ENCODE measurements around the gene ACY1. TPM values are rescaled to one million over a fixed set of nuclear protein-coding genes. Genes with fewer than 3 reads are reported as not detected.
"Not testable (repeated sequence)": the region's sequence is repeated elsewhere in the genome, so short reads cannot be mapped to it uniquely, and the experiment has no call there.

The ACY1 gene
- total and polyA plus RNA-seq, 4 donors = 3.8 to 29.8 (median 24.4) TPM

GRCh38 chr3:52030714-52031310, 47.5 kb downstream of the ACY1 start:
- no peak overlapping the region for H3K27ac ChIP-seq (ENCODE audit: low read depth, low read length)
- H3K36me3 ChIP-seq (ENCODE audit: control insufficient read depth, insufficient read depth, low read length) = peaks cover 5% of the 10 kb centered on the region
- DNase-seq (ENCODE audit: low read depth in 4 of 6, low spot score in 6 of 6) = peak in 1 of 6 donors; percentile 48
- no peak overlapping the region for H3K4me3 ChIP-seq (ENCODE audit: low read depth, low read length)
- H3K27me3 ChIP-seq (ENCODE audit: control insufficient read depth, insufficient read depth, low read length) = no peaks in the 10 kb centered on the region
- 82% methylated on average over 7 of the region's 11 CpGs for WGBS (ENCODE audit: insufficient coverage)
- no peaks in the 10 kb centered on the region for H3K9me3 ChIP-seq (ENCODE audit: control insufficient read depth, insufficient read depth, low read length)
- peaks cover 57% of the 10 kb centered on the region for H3K4me1 ChIP-seq (ENCODE audit: control insufficient read depth, insufficient read depth, low read length)

GRCh38 chr3:52031896-52032295, 48.6 kb downstream of the ACY1 start:
- H3K36me3 ChIP-seq (ENCODE audit: control insufficient read depth, insufficient read depth, low read length) = peaks cover 5% of the 10 kb centered on the region
- WGBS (ENCODE audit: insufficient coverage) = 69% methylated on average over 8 of the region's 10 CpGs
- no peak for DNase-seq (ENCODE audit: low read depth in 4 of 6, low spot score in 6 of 6)
- H3K27ac ChIP-seq (ENCODE audit: low read depth, low read length) = no peak overlapping the region
- H3K9me3 ChIP-seq (ENCODE audit: control insufficient read depth, insufficient read depth, low read length) = no peaks in the 10 kb centered on the region
- no peaks in the 10 kb centered on the region for H3K27me3 ChIP-seq (ENCODE audit: control insufficient read depth, insufficient read depth, low read length)
- H3K4me1 ChIP-seq (ENCODE audit: control insufficient read depth, insufficient read depth, low read length) = peaks cover 57% of the 10 kb centered on the region
- no peak overlapping the region for H3K4me3 ChIP-seq (ENCODE audit: low read depth, low read length)

- Histone ChIP-seq H3K4me1 (ENCODE audit: control insufficient read depth, insufficient read depth, low read length) (peaks cover 67% of the 10 kb centered on the region), H3K27ac (ENCODE audit: low read depth, low read length) (peak overlapping the region; percentile 78), H3K9me3 (ENCODE audit: control insufficient read depth, insufficient read depth, low read length) (no peaks in the 10 kb centered on the region), H3K36me3 (ENCODE audit: control insufficient read depth, insufficient read depth, low read length) (peaks cover 5% of the 10 kb centered on the region), H3K4me3 (ENCODE audit: low read depth, low read length) (no peak overlapping the region), H3K27me3 (ENCODE audit: control insufficient read depth, insufficient read depth, low read length) (no peaks in the 10 kb centered on the region)
- DNase-seq (ENCODE audit: low read depth in 4 of 6, low spot score in 6 of 6) = peak in 3 of 6 donors; percentile 33 to 71 (median 65)
- WGBS (ENCODE audit: insufficient coverage) = 37% methylated on average over 10 of the region's 11 CpGs
Observed at GRCh38 chr3:52032702-52033408, 49.5 kb downstream of the ACY1 start.

- peak overlapping the region; percentile 78 for H3K27ac ChIP-seq (ENCODE audit: low read depth, low read length)
- WGBS (ENCODE audit: insufficient coverage) = 91% methylated on average over 5 of the region's 6 CpGs
- H3K9me3 ChIP-seq (ENCODE audit: control insufficient read depth, insufficient read depth, low read length) = not testable (repeated sequence)
Observed at GRCh38 chr3:52033748-52034147, 50.4 kb downstream of the ACY1 start.

GRCh38 chr3:52034212-52034611, 50.9 kb downstream of the ACY1 start:
- DNase-seq (ENCODE audit: low read depth in 4 of 6, low spot score in 6 of 6) = no peak
- Histone ChIP-seq H3K27me3 (ENCODE audit: control insufficient read depth, insufficient read depth, low read length) (no peaks in the 10 kb centered on the region), H3K4me1 (ENCODE audit: control insufficient read depth, insufficient read depth, low read length) (peaks cover 68% of the 10 kb centered on the region), H3K36me3 (ENCODE audit: control insufficient read depth, insufficient read depth, low read length) (peaks cover 5% of the 10 kb centered on the region), H3K9me3 (ENCODE audit: control insufficient read depth, insufficient read depth, low read length) (no peaks in the 10 kb centered on the region), H3K4me3 (ENCODE audit: low read depth, low read length) (no peak overlapping the region), H3K27ac (ENCODE audit: low read depth, low read length) (no peak overlapping the region)
- 75% methylated on average over 2 of the region's 5 CpGs for WGBS (ENCODE audit: insufficient coverage)

More at GRCh38 chr3:52033748-52034147, 50.4 kb downstream of the ACY1 start:
- not testable (repeated sequence) for DNase-seq (ENCODE audit: low read depth in 4 of 6, low spot score in 6 of 6); H3K36me3 ChIP-seq (ENCODE audit: control insufficient read depth, insufficient read depth, low read length); H3K27me3 ChIP-seq (ENCODE audit: control insufficient read depth, insufficient read depth, low read length); H3K4me3 ChIP-seq (ENCODE audit: low read depth, low read length)
- peaks cover 68% of the 10 kb centered on the region for H3K4me1 ChIP-seq (ENCODE audit: control insufficient read depth, insufficient read depth, low read length)

GRCh38 chr3:52034651-52035050, 51.3 kb downstream of the ACY1 start:
- peaks cover 5% of the 10 kb centered on the region for H3K36me3 ChIP-seq (ENCODE audit: control insufficient read depth, insufficient read depth, low read length)
- H3K4me1 ChIP-seq (ENCODE audit: control insufficient read depth, insufficient read depth, low read length) = peaks cover 71% of the 10 kb centered on the region
- no peaks in the 10 kb centered on the region for H3K9me3 ChIP-seq (ENCODE audit: control insufficient read depth, insufficient read depth, low read length)
- 82% methylated on average over 1 of the region's 3 CpGs for WGBS (ENCODE audit: insufficient coverage)
- DNase-seq (ENCODE audit: low read depth in 4 of 6, low spot score in 6 of 6) = no peak
- H3K27ac ChIP-seq (ENCODE audit: low read depth, low read length) = no peak overlapping the region
- H3K4me3 ChIP-seq (ENCODE audit: low read depth, low read length) = no peak overlapping the region
- no peaks in the 10 kb centered on the region for H3K27me3 ChIP-seq (ENCODE audit: control insufficient read depth, insufficient read depth, low read length)

GRCh38 chr3:52036222-52036694, 52.9 kb downstream of the ACY1 start:
- Histone ChIP-seq H3K4me1 (ENCODE audit: control insufficient read depth, insufficient read depth, low read length) (peaks cover 81% of the 10 kb centered on the region), H3K27me3 (ENCODE audit: control insufficient read depth, insufficient read depth, low read length) (no peaks in the 10 kb centered on the region)
- 66% methylated on average over 3 of the region's 5 CpGs for WGBS (ENCODE audit: insufficient coverage)

GRCh38 chr3:52036829-52037228, 53.5 kb downstream of the ACY1 start:
- H3K4me3 ChIP-seq (ENCODE audit: low read depth, low read length) = no peak overlapping the region
- no peaks in the 10 kb centered on the region for H3K27me3 ChIP-seq (ENCODE audit: control insufficient read depth, insufficient read depth, low read length)
- no peaks in the 10 kb centered on the region for H3K9me3 ChIP-seq (ENCODE audit: control insufficient read depth, insufficient read depth, low read length)
- DNase-seq (ENCODE audit: low read depth in 4 of 6, low spot score in 6 of 6) = no peak
- peaks cover 5% of the 10 kb centered on the region for H3K36me3 ChIP-seq (ENCODE audit: control insufficient read depth, insufficient read depth, low read length)
- H3K4me1 ChIP-seq (ENCODE audit: control insufficient read depth, insufficient read depth, low read length) = peaks cover 86% of the 10 kb centered on the region
- 51% methylated on average over 4 of the region's 5 CpGs for whole genome bisulfite sequencing (ENCODE audit: insufficient coverage)
- no peak overlapping the region for H3K27ac ChIP-seq (ENCODE audit: low read depth, low read length)

More at GRCh38 chr3:52036222-52036694, 52.9 kb downstream of the ACY1 start:
- Histone ChIP-seq H3K36me3 (ENCODE audit: control insufficient read depth, insufficient read depth, low read length) (peaks cover 5% of the 10 kb centered on the region), H3K27ac (ENCODE audit: low read depth, low read length) (no peak overlapping the region), H3K9me3 (ENCODE audit: control insufficient read depth, insufficient read depth, low read length) (no peaks in the 10 kb centered on the region), H3K4me3 (ENCODE audit: low read depth, low read length) (no peak overlapping the region)
- DNase-seq (ENCODE audit: low read depth in 4 of 6, low spot score in 6 of 6) = peak in 1 of 6 donors; percentile 18

GRCh38 chr3:52037291-52037690, 54.0 kb downstream of the ACY1 start:
- Histone ChIP-seq H3K27ac (ENCODE audit: low read depth, low read length) (no peak overlapping the region), H3K36me3 (ENCODE audit: control insufficient read depth, insufficient read depth, low read length) (peaks cover 5% of the 10 kb centered on the region), H3K9me3 (ENCODE audit: control insufficient read depth, insufficient read depth, low read length) (no peaks in the 10 kb centered on the region), H3K4me3 (ENCODE audit: low read depth, low read length) (no peak overlapping the region), H3K4me1 (ENCODE audit: control insufficient read depth, insufficient read depth, low read length) (peaks cover 83% of the 10 kb centered on the region), H3K27me3 (ENCODE audit: control insufficient read depth, insufficient read depth, low read length) (no peaks in the 10 kb centered on the region)
- WGBS (ENCODE audit: insufficient coverage) = 100% methylated on average over 4 of the region's 4 CpGs
- DNase-seq (ENCODE audit: low read depth in 4 of 6, low spot score in 6 of 6) = no peak

GRCh38 chr3:52038227-52038626, 54.9 kb downstream of the ACY1 start:
- no peaks in the 10 kb centered on the region for H3K27me3 ChIP-seq (ENCODE audit: control insufficient read depth, insufficient read depth, low read length)
- no peaks in the 10 kb centered on the region for H3K9me3 ChIP-seq (ENCODE audit: control insufficient read depth, insufficient read depth, low read length)
- 63% methylated on average over 6 of the region's 6 CpGs for WGBS (ENCODE audit: insufficient coverage)
- no peak for DNase-seq (ENCODE audit: low read depth in 4 of 6, low spot score in 6 of 6)
- H3K27ac ChIP-seq (ENCODE audit: low read depth, low read length) = peak overlapping the region; percentile 15
- H3K4me1 ChIP-seq (ENCODE audit: control insufficient read depth, insufficient read depth, low read length) = peaks cover 74% of the 10 kb centered on the region
- H3K36me3 ChIP-seq (ENCODE audit: control insufficient read depth, insufficient read depth, low read length) = peaks cover 2% of the 10 kb centered on the region
- no peak overlapping the region for H3K4me3 ChIP-seq (ENCODE audit: low read depth, low read length)

Data from spinal cord (tissue), 10 donors.